DND-41 (cell line): ENCODE results near the gene VWDE.

Experiments
- ATAC-seq: fragments of 200-7000 bp; cut with Tn5 transposase; 3 replicates; pipeline ENCODE4 v1.9.1; 2021; ENCODE audit warnings: low read depth; ENCODE audit not compliant: insufficient read depth
- DNase-seq: peaks from one replicate; pipeline ENCODE4 v3.0.0-alpha.2; 2020
- H2AFZ ChIP-seq: 2 replicates; pipeline ENCODE4 v1.6.0; 2012; ENCODE audit warnings: low read depth, low read length
- H3K27ac ChIP-seq: 2 replicates; pipeline ENCODE4 v1.5.1; 2012; ENCODE audit warnings: low read length, inconsistent platforms
- H3K27me3 ChIP-seq: fragments of 200-600 bp; sonication (generic); 2 replicates; pipeline ENCODE4 v1.6.0; 2012; ENCODE audit warnings: low read length, mild to moderate bottlenecking, inconsistent platforms; ENCODE audit not compliant: insufficient read depth, poor library complexity
- H3K36me3 ChIP-seq: 2 replicates; pipeline ENCODE4 v1.5.1; 2012; ENCODE audit warnings: low read length, inconsistent platforms; ENCODE audit not compliant: insufficient read depth
- H3K4me1 ChIP-seq: 2 replicates; pipeline ENCODE4 v1.5.1; 2012; ENCODE audit warnings: mild to moderate bottlenecking, low read length; ENCODE audit not compliant: insufficient read depth
- H3K4me2 ChIP-seq: 2 replicates; pipeline ENCODE4 v1.6.0; 2012; ENCODE audit warnings: mild to moderate bottlenecking, moderate library complexity, low read length, inconsistent platforms; ENCODE audit not compliant: insufficient read depth
- H3K4me3 ChIP-seq, 2 experiments: fragments of 200-600 bp in 1 of 2; shearing (Covaris generic) in 1 of 2; 2 replicates each; pipeline ENCODE4 v1.5.1; 2012 to 2016; ENCODE audit warnings: inconsistent platforms in 2 of 2, low read length in 2 of 2, mild to moderate bottlenecking in 2 of 2, low read depth in 1 of 2, moderate library complexity in 1 of 2
- H3K79me2 ChIP-seq: 2 replicates; pipeline ENCODE4 v1.6.0; 2012; ENCODE audit warnings: low read length, inconsistent platforms; ENCODE audit not compliant: insufficient read depth
- H3K9ac ChIP-seq: 2 replicates; pipeline ENCODE4 v1.6.0; 2012; ENCODE audit warnings: low read depth, mild to moderate bottlenecking, inconsistent platforms, low read length, moderate library complexity
- H3K9me3 ChIP-seq: 2 replicates; pipeline ENCODE4 v1.5.1; 2012; ENCODE audit warnings: low read length, moderate library complexity, mild to moderate bottlenecking, inconsistent platforms; ENCODE audit not compliant: insufficient read depth, severe bottlenecking
- H4K20me1 ChIP-seq: 2 replicates; pipeline ENCODE4 v1.6.0; 2012; ENCODE audit warnings: low read length; ENCODE audit not compliant: insufficient read depth
- EZH2 ChIP-seq: IDR thresholded peaks from 3 replicates; pipeline ENCODE4 v1.6.1; 2012; ENCODE audit warnings: borderline replicate concordance, low read depth, mild to moderate bottlenecking, moderate library complexity, low read length, inconsistent platforms; ENCODE audit not compliant: severe bottlenecking
- TF ChIP-seq, protein P1 (sequence below): IDR thresholded peaks from 2 replicates; pipeline ENCODE4 v1.5.1; 2012; ENCODE audit warnings: borderline replicate concordance, low read length, moderate library complexity, mild to moderate bottlenecking; ENCODE audit not compliant: poor library complexity, severe bottlenecking; ENCODE audit errors: extremely low read depth

Gene VWDE

GRCh38 chr7:12315049-12315448 lies 88.6 kb downstream of the VWDE start:
- H3K79me2 ChIP-seq, result no peaks in the 10 kb centered on the region
- no peaks in the 10 kb centered on the region for H3K36me3 ChIP-seq
- H2AFZ ChIP-seq, result no peak overlapping the region
- no peak overlapping the region for H3K4me2 ChIP-seq
- H3K9ac ChIP-seq, result no peak overlapping the region
- H3K27me3 ChIP-seq, result no peaks in the 10 kb centered on the region
- no peak overlapping the region for H3K27ac ChIP-seq
- DNase-seq, result no peak
- ATAC-seq, result no peak
- no peak overlapping the region for H3K4me3 ChIP-seq
- no peaks in the 10 kb centered on the region for H4K20me1 ChIP-seq
- no peaks in the 10 kb centered on the region for H3K9me3 ChIP-seq
- TF ChIP-seq EZH2, result no peak
- TF ChIP-seq, protein P1, sequence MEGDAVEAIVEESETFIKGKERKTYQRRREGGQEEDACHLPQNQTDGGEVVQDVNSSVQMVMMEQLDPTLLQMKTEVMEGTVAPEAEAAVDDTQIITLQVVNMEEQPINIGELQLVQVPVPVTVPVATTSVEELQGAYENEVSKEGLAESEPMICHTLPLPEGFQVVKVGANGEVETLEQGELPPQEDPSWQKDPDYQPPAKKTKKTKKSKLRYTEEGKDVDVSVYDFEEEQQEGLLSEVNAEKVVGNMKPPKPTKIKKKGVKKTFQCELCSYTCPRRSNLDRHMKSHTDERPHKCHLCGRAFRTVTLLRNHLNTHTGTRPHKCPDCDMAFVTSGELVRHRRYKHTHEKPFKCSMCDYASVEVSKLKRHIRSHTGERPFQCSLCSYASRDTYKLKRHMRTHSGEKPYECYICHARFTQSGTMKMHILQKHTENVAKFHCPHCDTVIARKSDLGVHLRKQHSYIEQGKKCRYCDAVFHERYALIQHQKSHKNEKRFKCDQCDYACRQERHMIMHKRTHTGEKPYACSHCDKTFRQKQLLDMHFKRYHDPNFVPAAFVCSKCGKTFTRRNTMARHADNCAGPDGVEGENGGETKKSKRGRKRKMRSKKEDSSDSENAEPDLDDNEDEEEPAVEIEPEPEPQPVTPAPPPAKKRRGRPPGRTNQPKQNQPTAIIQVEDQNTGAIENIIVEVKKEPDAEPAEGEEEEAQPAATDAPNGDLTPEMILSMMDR, result no peak
- no peaks in the 10 kb centered on the region for H3K4me1 ChIP-seq

DNA sequence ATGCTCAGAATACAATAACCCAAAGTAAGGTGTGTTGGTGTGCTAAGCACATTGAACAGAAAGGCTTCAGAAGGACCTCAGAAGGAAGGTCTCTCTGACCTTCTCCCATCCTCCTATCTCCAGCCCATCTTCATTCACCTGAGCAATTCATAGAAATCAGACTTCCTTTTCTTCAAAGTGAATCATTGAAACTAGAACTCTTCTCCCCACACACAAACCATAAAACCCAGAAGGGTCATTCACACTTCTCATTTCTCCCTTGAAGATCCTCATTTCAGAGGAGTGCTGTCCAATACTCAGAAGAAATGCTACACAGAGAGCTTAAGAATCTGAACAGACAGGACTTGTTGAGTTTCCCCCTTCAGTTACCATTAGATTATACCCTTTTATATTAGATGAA lies 89.5 kb downstream of the VWDE start:
- Histone ChIP-seq H3K27me3 (no peaks in the 10 kb centered on the region), H3K4me3 (no peak overlapping the region), H3K36me3 (no peaks in the 10 kb centered on the region), H2AFZ (no peak overlapping the region), H3K79me2 (no peaks in the 10 kb centered on the region), H3K4me2 (no peak overlapping the region), H4K20me1 (no peaks in the 10 kb centered on the region), H3K9ac (no peak overlapping the region), H3K27ac (no peak overlapping the region), H3K4me1 (no peaks in the 10 kb centered on the region), H3K9me3 (no peaks in the 10 kb centered on the region)
- no peak for TF ChIP-seq EZH2
- TF ChIP-seq, protein P1, result no peak
- ATAC-seq, result no peak
- DNase-seq, result no peak

- Histone ChIP-seq H3K27ac (no peak overlapping the region), H2AFZ (no peak overlapping the region), H3K36me3 (no peaks in the 10 kb centered on the region), H3K27me3 (no peaks in the 10 kb centered on the region), H3K4me3 (no peak overlapping the region), H3K4me2 (no peak overlapping the region), H3K9me3 (no peaks in the 10 kb centered on the region), H3K4me1 (no peaks in the 10 kb centered on the region), H4K20me1 (no peaks in the 10 kb centered on the region), H3K9ac (no peak overlapping the region), H3K79me2 (no peaks in the 10 kb centered on the region)
- DNase-seq (no peak), ATAC-seq (no peak)
- TF ChIP-seq, protein P1, result no peak
- TF ChIP-seq EZH2, result no peak
These were observed 98.2 kb downstream of the VWDE start for GRCh38 chr7:12305502-12305901.

GRCh38 chr7:12303495-12303894 lies 100.2 kb downstream of the VWDE start:
- H3K9ac ChIP-seq, result no peak overlapping the region
- no peaks in the 10 kb centered on the region for H3K36me3 ChIP-seq
- H3K27me3 ChIP-seq, result no peaks in the 10 kb centered on the region
- H2AFZ ChIP-seq, result no peak overlapping the region
- H3K27ac ChIP-seq, result no peak overlapping the region
- no peak overlapping the region for H3K4me2 ChIP-seq
- no peaks in the 10 kb centered on the region for H3K4me1 ChIP-seq
- H3K4me3 ChIP-seq, result no peak overlapping the region
- no peaks in the 10 kb centered on the region for H3K79me2 ChIP-seq
- no peaks in the 10 kb centered on the region for H3K9me3 ChIP-seq
- ATAC-seq (no peak), DNase-seq (no peak)
- no peaks in the 10 kb centered on the region for H4K20me1 ChIP-seq
- TF ChIP-seq EZH2, result no peak
- TF ChIP-seq, protein P1, result no peak
